Measurements from ENCODE around the gene LCMT1.

DNA sequence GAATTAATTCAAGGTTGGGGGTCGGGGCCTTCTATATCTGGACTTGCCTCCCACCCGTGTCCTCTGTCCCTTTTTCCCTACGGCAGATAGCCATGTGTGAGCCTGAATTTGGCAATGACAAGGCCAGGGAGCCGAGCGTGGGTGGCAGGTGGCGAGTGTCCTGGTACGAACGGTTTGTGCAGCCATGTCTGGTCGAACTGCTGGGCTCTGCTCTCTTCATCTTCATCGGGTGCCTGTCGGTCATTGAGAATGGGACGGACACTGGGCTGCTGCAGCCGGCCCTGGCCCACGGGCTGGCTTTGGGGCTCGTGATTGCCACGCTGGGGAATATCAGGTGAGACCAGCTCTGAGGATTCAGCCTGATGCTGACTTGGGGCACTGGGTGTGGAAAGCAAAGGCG lies 105.6 kb downstream of the LCMT1 start:
- TF ChIP-seq, protein P1, sequence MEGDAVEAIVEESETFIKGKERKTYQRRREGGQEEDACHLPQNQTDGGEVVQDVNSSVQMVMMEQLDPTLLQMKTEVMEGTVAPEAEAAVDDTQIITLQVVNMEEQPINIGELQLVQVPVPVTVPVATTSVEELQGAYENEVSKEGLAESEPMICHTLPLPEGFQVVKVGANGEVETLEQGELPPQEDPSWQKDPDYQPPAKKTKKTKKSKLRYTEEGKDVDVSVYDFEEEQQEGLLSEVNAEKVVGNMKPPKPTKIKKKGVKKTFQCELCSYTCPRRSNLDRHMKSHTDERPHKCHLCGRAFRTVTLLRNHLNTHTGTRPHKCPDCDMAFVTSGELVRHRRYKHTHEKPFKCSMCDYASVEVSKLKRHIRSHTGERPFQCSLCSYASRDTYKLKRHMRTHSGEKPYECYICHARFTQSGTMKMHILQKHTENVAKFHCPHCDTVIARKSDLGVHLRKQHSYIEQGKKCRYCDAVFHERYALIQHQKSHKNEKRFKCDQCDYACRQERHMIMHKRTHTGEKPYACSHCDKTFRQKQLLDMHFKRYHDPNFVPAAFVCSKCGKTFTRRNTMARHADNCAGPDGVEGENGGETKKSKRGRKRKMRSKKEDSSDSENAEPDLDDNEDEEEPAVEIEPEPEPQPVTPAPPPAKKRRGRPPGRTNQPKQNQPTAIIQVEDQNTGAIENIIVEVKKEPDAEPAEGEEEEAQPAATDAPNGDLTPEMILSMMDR (IDR thresholded peaks at IDR 0.05): no peak
- TF ChIP-seq POLR2A (IDR thresholded peaks at IDR 0.05): no peak
- no peak for TF ChIP-seq EP300 (IDR thresholded peaks at IDR 0.05)

Data from ovary (tissue), 3 donors.